HUDEP-2 (cell line): ENCODE measurements around the gene ADARB1.

Experiments used
- DNase-seq, 76 experiments: peaks; one replicate each; lab custom pipeline; 2025; ENCODE audit not compliant: unreplicated experiment in 76 of 76; lab: John Stamatoyannopoulos, UW

Gene ADARB1

GRCh38 chr21:45244799-45245340 is 170.5 kb downstream of the ADARB1 start:
- DNase-seq, result no peak

DNA sequence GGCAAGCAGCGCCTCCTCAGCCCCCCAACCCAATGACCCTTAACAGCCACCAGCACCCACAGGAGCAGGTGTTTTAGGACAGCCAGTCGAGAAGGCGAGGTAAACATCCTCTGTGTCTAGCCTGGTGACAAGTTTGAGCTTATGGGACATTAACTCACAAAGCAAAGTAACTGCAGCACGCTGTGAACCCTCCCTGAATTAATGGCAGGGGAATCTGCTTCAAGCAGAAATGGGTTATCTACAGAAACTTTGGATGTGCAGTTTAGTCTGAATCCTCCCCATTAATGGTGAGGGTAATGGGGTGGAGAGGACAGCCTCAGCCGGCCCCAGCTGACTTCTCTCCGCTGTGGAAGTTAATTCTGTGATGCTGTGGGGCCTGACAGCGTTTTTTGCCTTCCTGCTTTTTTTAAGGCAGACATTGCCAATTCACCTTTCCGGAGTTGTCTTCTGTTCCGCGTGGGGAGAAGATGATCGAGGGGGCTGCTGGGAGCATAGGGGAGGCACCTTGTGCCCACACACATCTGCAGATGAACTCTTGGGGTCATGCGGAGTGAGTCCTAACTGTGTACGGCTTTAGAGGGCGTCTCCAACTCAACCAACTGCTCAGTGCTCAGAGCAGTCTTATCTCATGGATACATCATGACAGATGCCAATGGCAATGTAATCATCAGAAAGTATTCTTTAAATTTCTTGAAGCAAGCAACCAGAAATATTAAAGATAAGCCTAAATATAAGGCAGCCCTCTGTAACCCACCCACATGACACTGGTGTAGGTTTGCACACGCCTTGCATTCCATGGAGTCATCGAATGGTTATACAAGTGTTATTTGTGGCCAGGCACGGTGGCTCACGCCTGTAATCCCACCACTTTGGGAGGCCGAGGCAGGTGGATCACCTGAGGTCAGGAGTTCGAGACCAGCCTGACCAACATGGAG is 172.3 kb downstream of the ADARB1 start:
- no peak for DNase-seq

DNA sequence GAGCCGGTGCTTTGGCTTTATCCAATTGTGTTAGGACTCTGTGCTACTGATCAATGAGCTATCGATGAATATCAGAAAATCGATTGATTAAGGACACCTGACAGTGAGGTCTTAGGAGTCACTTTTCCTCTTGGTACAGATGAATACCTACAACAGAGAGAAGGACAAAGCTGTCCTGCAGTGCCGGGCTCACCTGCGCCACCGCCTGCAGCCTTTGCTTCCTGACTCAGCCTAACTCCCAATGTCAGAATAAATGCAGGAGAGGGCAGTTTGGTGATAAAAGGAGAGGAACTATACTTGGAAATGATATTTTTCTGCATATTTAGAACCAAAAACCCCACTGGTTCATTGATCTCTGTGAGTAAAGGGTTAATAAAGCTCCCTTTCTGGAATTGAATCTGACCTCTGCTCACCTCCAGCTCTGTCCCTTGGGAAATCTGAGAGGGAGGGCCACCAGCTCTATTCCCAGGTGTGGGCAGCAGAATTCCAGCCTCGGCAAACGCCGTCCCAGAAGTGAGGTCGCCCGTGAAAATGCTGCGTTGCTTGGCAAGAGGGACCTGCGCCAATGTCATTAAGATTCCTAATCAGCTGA is 174.0 kb downstream of the ADARB1 start:
- no peak for DNase-seq

- DNase-seq, result no peak
Observed at GRCh38 chr21:45248893-45249381, 174.6 kb downstream of the ADARB1 start.

- DNase-seq, result no peak
Observed at GRCh38 chr21:45249626-45250025, 175.2 kb downstream of the ADARB1 start.

DNA sequence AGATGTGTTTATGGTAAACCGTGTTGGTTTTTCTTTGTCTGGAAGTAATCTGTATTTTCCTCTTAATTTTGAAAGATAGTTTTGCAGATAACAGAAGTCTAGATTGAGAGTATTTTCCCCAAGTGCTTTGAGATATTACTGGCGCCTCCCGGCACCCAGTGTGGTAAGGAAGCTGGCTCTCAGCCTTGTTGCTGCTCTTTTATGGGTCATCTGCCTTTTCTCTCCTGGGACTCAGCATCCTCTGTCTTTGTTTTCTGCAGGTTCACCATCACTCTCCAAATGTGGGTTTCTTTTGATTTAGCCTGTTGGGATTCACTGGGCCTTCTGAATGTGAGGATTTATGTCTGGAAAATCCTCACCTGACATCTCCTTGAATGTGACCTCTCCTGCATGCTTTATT is 175.9 kb downstream of the ADARB1 start:
- DNase-seq, result no peak

- DNase-seq, result no peak
Observed at GRCh38 chr21:45250914-45251634, 176.7 kb downstream of the ADARB1 start.

GRCh38 chr21:45251635-45252447 is 177.5 kb downstream of the ADARB1 start:
- DNase-seq, result no peak

- DNase-seq, result no peak
Observed at GRCh38 chr21:45252448-45252925, 178.1 kb downstream of the ADARB1 start.

DNA sequence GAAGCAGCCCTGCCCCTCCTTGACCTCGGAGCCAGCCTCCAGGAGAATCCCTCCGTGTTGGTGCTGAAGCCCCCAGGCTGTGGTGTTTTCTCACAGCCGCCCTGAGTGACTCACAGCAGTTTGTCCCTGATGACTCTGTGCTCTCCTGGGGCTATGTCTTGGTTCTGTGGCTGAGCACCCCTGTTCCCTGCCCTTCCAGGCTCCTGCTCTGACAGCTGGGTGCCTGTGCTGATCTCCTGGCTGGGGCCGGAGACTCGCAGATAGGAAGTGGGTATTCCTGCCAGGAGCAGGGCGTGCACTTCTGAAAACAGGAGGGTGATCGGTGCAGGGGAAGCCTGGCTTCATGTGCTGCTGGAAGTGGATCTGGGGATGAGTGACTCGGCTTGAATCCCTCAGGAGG is 178.8 kb downstream of the ADARB1 start:
- no peak for DNase-seq

DNA sequence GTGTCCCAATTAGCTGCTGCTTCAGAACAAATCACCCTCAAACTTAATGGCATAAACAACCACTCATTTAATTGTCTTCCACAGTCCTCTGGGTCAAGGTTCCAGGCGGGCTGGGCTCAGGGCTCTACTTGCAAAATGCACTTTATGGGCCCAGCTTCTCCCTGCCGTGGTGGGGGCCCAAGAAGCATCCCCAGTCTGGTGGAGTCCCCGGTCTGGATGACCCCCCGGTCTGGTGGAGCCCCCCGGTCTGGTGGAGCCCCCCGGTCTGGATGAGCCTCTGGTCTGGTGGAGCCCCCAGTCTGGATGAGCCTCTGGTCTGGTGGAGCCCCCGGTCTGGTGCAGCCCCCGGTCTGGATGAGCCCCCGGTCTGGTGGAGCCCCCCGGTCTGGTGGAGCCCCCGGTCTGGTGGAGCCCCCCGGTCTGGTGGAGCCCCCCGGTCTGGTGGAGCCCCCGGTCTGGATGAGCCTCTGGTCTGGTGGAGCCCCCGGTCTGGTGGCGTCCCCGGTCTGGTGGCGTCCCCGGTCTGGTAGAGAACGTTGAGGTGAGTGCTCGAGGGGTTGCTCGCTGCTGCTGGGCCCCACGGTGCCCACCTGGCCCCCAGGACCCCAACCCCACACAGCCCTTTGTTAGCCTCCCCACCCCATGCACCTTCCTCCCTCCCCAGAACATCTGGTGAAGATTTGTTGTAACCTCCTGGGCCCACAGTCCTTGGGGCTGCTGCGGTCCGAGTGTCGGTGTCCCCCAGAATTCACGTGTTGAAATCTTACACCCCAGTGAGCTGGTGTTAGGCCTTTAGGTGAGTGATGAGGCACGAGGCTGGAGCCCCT is 179.5 kb downstream of the ADARB1 start:
- DNase-seq, result no peak

- no peak for DNase-seq
Observed at GRCh38 chr21:45254460-45254930, 180.1 kb downstream of the ADARB1 start.

DNA sequence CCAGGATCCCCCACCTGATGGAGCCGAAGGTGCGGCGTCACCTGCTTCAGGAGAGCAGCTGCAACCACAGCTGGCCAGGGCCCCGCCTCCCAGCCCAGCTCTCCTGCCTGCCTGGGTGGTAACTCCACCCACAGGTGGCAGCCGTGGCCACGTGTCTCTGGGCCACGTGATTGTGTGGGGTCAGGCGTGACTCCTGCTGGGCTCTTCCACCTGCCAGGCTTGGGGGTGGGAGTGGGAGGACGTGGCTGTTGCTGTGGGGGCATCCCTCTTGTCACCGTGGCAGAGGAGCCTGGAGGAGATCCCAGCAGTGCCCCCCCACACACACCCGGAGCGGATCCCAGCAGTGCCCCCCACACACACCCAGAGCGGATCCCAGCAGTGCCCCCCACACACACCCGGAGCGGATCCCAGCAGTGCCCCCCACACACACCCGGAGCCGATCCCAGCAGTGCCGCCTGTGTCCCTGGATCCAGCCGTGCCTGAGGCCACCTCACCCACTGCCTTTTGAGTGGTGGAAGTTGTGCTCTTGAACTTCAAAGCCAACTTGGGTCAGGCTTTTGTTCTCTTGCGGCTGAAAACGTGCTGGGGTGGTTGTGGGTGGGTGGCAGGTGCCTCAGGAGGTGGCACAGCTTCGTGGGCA is 181.1 kb downstream of the ADARB1 start:
- DNase-seq, result peak in 4 of 76 experiments; percentile 16 to 43 (median 26)

GRCh38 chr21:45256021-45256911 is 181.9 kb downstream of the ADARB1 start:
- peak in 2 of 76 experiments; percentile 23 to 44 for DNase-seq

GRCh38 chr21:45256912-45257672 is 182.7 kb downstream of the ADARB1 start:
- DNase-seq, result peak in 72 of 76 experiments; percentile 42 to 93 (median 78)

GRCh38 chr21:45257673-45258341 is 183.4 kb downstream of the ADARB1 start:
- no peak for DNase-seq
